Ovary (tissue), 9 donors: ENCODE results near the gene ZDHHC22. TPM values are rescaled to one million over a fixed set of nuclear protein-coding genes. Genes with fewer than 3 reads are reported as not detected.

ENCODE experiments used
- DNase-seq, 5 donors: peaks; one replicate each; pipeline ENCODE4 v3.0.0-alpha.2; 2019 to 2020
- H3K27ac ChIP-seq, 2 donors: fragments of 200-600 bp; one replicate each; pipeline versions ENCODE4 v1.5.1 to v1.8.0; 2019 to 2022
- H3K27me3 ChIP-seq: fragments of 200-600 bp; one replicate; pipeline ENCODE4 v1.8.0; 2022
- H3K36me3 ChIP-seq: fragments of 200-600 bp; sonication (generic); one replicate; pipeline ENCODE4 v1.5.1; 2019
- H3K4me1 ChIP-seq: one replicate; pipeline ENCODE4 v1.8.1; 2013; ENCODE audit warnings: mild to moderate bottlenecking, moderate library complexity; ENCODE audit not compliant: insufficient read depth
- H3K4me3 ChIP-seq: fragments of 200-600 bp; sonication (generic); one replicate; pipeline ENCODE4 v1.5.1; 2017
- H3K9me3 ChIP-seq, 2 donors: fragments of 200-600 bp in 1 of 2; sonication (generic) in 1 of 2; one replicate each; pipeline versions ENCODE4 v1.5.1 to v1.8.1; 2013 to 2019; ENCODE audit warnings: mild to moderate bottlenecking in 1 of 2, moderate library complexity in 1 of 2
- EP300 ChIP-seq: sonication (generic); formaldehyde crosslinking; IDR thresholded peaks from one replicate; pipeline ENCODE4 v1.6.1; 2017; ENCODE audit warnings: antibody characterized with exemption
- POLR2A ChIP-seq: fragments of 450-650 bp; IDR thresholded peaks from one replicate; pipeline ENCODE4 v1.6.1; 2017; ENCODE audit warnings: antibody characterized with exemption, mild to moderate bottlenecking, moderate library complexity
- WGBS, 3 donors: extraction: QIAGEN DNeasy Blood & Tissue Kit in 1 of 3; methylation state at CpG; one replicate each; pipeline versions ENCODE4 v1.1.5 to v1.1.7; 2013 to 2017; 5-methylcytosine and 5-hydroxymethylcytosine counted together
- intact Hi-C, 4 donors: fragments of 100-400 bp; cut with DNase I; formaldehyde crosslinking; loops; one replicate each; pipeline versions ENCODE4 v1.11.0 to v1.15.1; 2022 to 2023
- polyA plus RNA-seq, 2 donors: library from polyadenylated mRNA; stranded (reverse); fragments of 200-250 nt in 1 of 2; fragments of 350-450 nt in 1 of 2; fragmentation: Illumina TruSeq in 1 of 2; extraction: RNeasy Lipid Tissue Mini Kit (QIAGEN cat#74804) in 1 of 2; gene quantifications; one replicate each; pipeline ENCODE4 v1.2.3, GENCODE V29; 2013 to 2014
- total RNA-seq, 7 donors: library from RNA; depleted of rRNA in 2 of 7; stranded (reverse); fragments of >200 nt in 2 of 7; fragmentation: NEBNext Ultra II Directional in 3 of 7; extraction: Animal tissue kit (Norgen Biotek cat#: 25700) in 3 of 7; gene quantifications; one replicate each; pipeline versions ENCODE4 v1.1.0 to v1.2.4, GENCODE V29; 2016 to 2023
- TF ChIP-seq, protein P1 (sequence below), 3 donors: fragments of 450-650 bp in 2 of 3; fragments of 200-600 bp in 1 of 3; IDR thresholded peaks; one replicate each; pipeline versions ENCODE4 v1.5.1 to v1.8.0; 2016 to 2022; ENCODE audit warnings: antibody characterized with exemption in 3 of 3, mild to moderate bottlenecking in 1 of 3
- donor health status: DM: no; HTN: no; CAD: no; lungs with moderate emphysema.
- donor health status: DM: no; HTN: no; CAD: no.
- donor health status: Bipolar disorder and iron deficiency.
- donor health status: DM: yes; HTN: yes; CAD: no.
- donor health status: DM: no; HTN: no; CAD: no.
- donor health status: DM: yes; HTN: yes; CAD: no.

ZDHHC22 gene
- total and polyA plus RNA-seq, 9 donors: 0.02 TPM; not detected in 8

DNA sequence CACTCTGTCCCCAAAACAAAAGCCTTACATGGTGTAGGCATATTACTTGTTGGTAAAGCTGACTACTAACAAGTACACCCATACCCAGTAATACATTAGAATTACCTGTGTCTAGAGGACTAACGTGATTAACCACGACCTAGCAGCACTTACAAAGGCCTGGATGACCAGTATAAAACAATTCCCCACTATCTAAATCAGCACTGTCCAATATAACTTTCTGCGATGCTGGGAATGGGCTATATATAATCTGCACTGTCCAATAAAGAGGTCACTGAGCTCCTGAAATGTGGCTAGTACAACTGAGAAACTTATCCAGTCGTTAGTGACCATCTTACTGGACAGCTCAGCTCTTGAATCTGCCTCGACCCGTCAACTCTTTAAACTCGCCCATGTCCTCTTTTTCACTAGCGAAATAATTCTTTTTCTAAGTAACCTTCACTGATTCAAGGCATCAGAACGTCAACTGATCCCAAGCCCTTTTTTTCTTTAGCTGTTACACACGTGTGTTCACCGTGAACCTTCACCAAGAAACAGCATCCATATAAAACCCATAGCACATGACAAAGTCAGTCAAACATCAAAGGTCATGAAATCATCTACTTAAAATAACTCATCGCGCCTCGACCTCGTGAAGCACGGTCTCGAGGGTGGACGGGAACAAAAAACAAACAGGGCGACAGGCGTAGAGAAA, 44.4 kb downstream of the ZDHHC22 start:
- H3K4me3 ChIP-seq: peak overlapping the region; percentile 94
- no peaks in the 10 kb centered on the region for H3K27me3 ChIP-seq
- intact Hi-C loops: loop anchor here in 1 of 4 donors (2.0 kb wide), 1 partner anchor 70 kb away; no protein-coding TSS in a partner anchor
- peaks cover 7% of the 10 kb centered on the region for H3K4me1 ChIP-seq
- DNase-seq: no peak
- H3K36me3 ChIP-seq: no peaks in the 10 kb centered on the region
- no peak for TF ChIP-seq POLR2A
- TF ChIP-seq EP300: no peak
- TF ChIP-seq, protein P1, sequence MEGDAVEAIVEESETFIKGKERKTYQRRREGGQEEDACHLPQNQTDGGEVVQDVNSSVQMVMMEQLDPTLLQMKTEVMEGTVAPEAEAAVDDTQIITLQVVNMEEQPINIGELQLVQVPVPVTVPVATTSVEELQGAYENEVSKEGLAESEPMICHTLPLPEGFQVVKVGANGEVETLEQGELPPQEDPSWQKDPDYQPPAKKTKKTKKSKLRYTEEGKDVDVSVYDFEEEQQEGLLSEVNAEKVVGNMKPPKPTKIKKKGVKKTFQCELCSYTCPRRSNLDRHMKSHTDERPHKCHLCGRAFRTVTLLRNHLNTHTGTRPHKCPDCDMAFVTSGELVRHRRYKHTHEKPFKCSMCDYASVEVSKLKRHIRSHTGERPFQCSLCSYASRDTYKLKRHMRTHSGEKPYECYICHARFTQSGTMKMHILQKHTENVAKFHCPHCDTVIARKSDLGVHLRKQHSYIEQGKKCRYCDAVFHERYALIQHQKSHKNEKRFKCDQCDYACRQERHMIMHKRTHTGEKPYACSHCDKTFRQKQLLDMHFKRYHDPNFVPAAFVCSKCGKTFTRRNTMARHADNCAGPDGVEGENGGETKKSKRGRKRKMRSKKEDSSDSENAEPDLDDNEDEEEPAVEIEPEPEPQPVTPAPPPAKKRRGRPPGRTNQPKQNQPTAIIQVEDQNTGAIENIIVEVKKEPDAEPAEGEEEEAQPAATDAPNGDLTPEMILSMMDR (IDR thresholded peaks at IDR 0.05): no peak
- H3K27ac ChIP-seq: peak overlapping the region; percentile 33 to 91
- H3K9me3 ChIP-seq: no peaks in the 10 kb centered on the region
- WGBS, 3 donors: 2 to 3% (median 3%) methylated on average over 20 of the region's 20 CpGs

DNA sequence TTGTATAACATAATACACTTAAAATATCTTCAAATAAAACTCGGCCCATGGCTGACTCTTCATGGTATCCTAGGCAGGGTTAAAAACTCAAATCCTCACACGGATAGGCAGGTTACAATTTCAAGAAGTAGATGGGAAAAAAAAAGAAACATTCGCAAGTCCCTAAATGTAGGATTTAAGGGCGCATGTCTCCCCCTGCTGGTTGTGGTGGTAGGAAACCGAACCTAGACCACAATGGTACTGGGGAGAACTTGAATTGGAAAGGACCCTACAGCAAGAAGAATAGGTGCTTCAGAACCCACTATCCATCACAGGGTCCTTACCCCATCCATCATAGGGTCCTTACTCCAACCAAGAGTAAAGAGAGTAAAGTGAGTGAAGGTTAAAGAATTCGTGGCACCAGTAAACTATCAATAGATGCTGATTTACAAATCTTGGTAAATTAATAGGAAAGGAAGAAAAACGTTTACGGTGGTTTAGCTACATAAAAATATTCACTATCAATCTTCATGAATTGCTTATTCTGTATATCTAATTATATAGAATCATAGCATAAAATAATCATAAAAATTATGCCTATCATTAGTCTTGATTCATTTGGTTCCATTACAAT, 46.8 kb downstream of the ZDHHC22 start:
- Histone ChIP-seq H3K4me3 (no peak overlapping the region), H3K36me3 (no peaks in the 10 kb centered on the region), H3K4me1 (peaks cover 5% of the 10 kb centered on the region), H3K27me3 (no peaks in the 10 kb centered on the region), H3K27ac (no peak overlapping the region), H3K9me3 (no peaks in the 10 kb centered on the region)
- DNase-seq: peak; percentile 60 to 89 (median 76)
- intact Hi-C loops: no loop called here
- no peak for TF ChIP-seq EP300
- TF ChIP-seq, protein P1 (IDR thresholded peaks at IDR 0.05): peak in 1 of 3 donors; percentile 74
- 22 to 27% (median 22%) methylated on average over 8 of the region's 8 CpGs for WGBS, 3 donors

DNA sequence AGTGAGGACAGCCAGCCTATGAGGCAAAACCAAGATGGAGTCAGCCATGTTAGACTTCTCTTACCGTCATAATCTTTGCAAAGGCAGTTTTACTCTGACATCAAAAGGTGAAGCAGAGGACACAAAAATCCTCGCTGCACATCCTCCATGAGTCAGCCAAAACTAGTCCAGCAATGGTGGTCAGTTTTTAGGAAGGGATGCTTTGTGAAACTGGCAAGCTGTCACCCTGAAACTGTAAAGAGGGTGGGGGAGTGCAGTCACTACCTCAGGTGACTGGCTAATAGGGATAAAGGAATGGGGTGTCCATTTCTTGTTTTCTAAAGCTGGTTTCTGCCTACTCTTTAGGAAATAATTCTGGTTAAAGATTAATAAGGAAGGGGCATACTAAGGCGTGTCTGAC, 48.9 kb downstream of the ZDHHC22 start:
- Histone ChIP-seq H3K36me3 (no peaks in the 10 kb centered on the region), H3K4me1 (no peaks in the 10 kb centered on the region), H3K27me3 (no peaks in the 10 kb centered on the region), H3K4me3 (no peak overlapping the region), H3K9me3 (no peaks in the 10 kb centered on the region), H3K27ac (no peak overlapping the region)
- WGBS, 3 donors: 85 to 90% (median 85%) methylated on average over 3 of the region's 3 CpGs
- no peak for TF ChIP-seq EP300
- TF ChIP-seq POLR2A: no peak
- intact Hi-C loops: no loop called here
- no peak for DNase-seq

DNA sequence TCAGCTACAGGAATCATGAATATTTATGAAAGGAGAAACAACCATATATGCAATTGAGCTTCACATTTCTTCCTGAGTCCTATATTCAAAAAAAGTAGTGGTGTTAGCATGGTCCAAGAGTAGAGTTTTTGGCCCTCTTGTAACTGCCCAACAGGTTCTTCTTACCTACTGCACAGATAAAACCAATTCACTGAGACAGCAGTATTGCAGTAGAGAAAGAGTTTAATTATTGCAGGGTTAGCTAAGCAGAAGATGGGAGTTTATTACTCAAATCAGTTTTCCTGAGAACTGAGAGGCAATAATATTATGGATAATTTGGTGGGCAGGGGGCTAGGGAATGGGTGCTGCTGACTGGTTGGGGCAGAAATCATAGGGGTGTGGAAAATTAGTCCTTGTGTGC, 50.1 kb downstream of the ZDHHC22 start:
- TF ChIP-seq, protein P1 (IDR thresholded peaks at IDR 0.05): no peak
- no peak for TF ChIP-seq EP300
- no peak for TF ChIP-seq POLR2A
- intact Hi-C loops: no loop called here

DNA sequence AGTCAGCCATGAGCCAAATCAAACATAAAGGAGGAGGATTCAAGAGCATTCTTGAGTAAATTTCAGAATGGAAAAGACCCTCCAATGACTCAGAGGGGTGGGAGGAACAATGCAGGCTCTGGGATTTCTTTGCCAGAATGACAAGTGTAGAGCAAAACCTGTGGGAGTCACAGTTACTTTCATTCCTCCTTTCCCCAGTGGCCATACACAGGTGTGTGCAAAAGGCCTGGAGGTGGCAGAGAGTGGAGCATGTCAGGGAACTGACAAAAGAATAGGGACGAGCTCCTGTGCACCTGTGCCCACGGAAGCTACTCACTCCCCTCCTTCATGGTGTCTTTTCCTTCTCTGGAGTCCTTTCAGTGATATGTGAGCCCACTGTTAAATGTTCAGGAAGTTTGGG, 52.9 kb downstream of the ZDHHC22 start:
- intact Hi-C loops: no loop called here
- DNase-seq: no peak
- no peak overlapping the region for H3K4me3 ChIP-seq
- no peaks in the 10 kb centered on the region for H3K4me1 ChIP-seq
- no peak overlapping the region for H3K27ac ChIP-seq
- H3K36me3 ChIP-seq: no peaks in the 10 kb centered on the region
- no peaks in the 10 kb centered on the region for H3K9me3 ChIP-seq
- TF ChIP-seq POLR2A (no peak), EP300 (no peak)
- TF ChIP-seq, protein P1 (IDR thresholded peaks at IDR 0.05): no peak
- no peaks in the 10 kb centered on the region for H3K27me3 ChIP-seq
- WGBS, 3 donors: 71 to 81% (median 78%) methylated on average over 2 of the region's 2 CpGs

More for the DNA sequence above, 50.1 kb downstream of the ZDHHC22 start:
- Histone ChIP-seq H3K9me3 (no peaks in the 10 kb centered on the region), H3K4me1 (no peaks in the 10 kb centered on the region), H3K36me3 (no peaks in the 10 kb centered on the region), H3K4me3 (no peak overlapping the region), H3K27me3 (no peaks in the 10 kb centered on the region), H3K27ac (no peak overlapping the region)
- DNase-seq: no peak
